A549 (cell line): ENCODE results near the gene MAN2B2. TPM values are rescaled to one million over a fixed set of nuclear protein-coding genes. Genes with fewer than 3 reads are reported as not detected.

ENCODE experiments used
- ATAC-seq, 2 experiments: fragments of 200-7000 bp in 1 of 2; fragments of >200 bp in 1 of 2; cut with Nextera tagmentation in 1 of 2; cut with Tn5 transposase in 1 of 2; 3 replicates each; pipeline versions ENCODE4 v1.8.0 to v1.9.1; 2018 to 2020; ENCODE audit warnings: mild to moderate bottlenecking in 1 of 2, moderate library complexity in 1 of 2
- CTCF ChIA-PET: fragments of 300-600 bp; sonication (Branson Sonifier 250); formaldehyde crosslinking; extraction: SDS; loops from one replicate; lab custom pipeline; 2021; ENCODE audit warnings: antibody characterized with exemption, inconsistent platforms; lab: Yijun Ruan, JAX
- POLR2A ChIA-PET: fragments of 350-600 bp; formaldehyde crosslinking; extraction: SDS; loops from one replicate; lab custom pipeline; 2021; ENCODE audit warnings: antibody characterized with exemption, inconsistent platforms; lab: Yijun Ruan, JAX
- DNase-seq, 2 experiments: peaks; one replicate each; pipeline versions ENCODE4 v3.0.0 to v3.0.0-alpha.2; 2011 to 2016; ENCODE audit warnings: low read depth in 1 of 2, low spot score in 1 of 2
- FAIRE-seq: peaks from 2 replicates; lab custom pipeline; 2011; peaks lifted over from hg19 to GRCh38; lab: Jason Lieb, UNC
- H3K27ac ChIP-seq, 2 experiments: fragments of >200 bp; sonication (Bioruptor Twin); formaldehyde crosslinking; 3 replicates each; pipeline ENCODE4 v1.5.1; 2016 to 2017
- H3K4me1 ChIP-seq: fragments of >200 bp; sonication (Bioruptor Twin); formaldehyde crosslinking; 3 replicates; pipeline ENCODE4 v1.6.1; 2016
- H3K4me2 ChIP-seq: fragments of >200 bp; sonication (Bioruptor Twin); formaldehyde crosslinking; 3 replicates; pipeline ENCODE4 v1.6.1; 2016
- H3K4me3 ChIP-seq: fragments of >200 bp; sonication (Bioruptor Twin); formaldehyde crosslinking; 3 replicates; pipeline ENCODE4 v1.5.1; 2016
- H3K9me3 ChIP-seq: fragments of >200 bp; sonication (Bioruptor Twin); formaldehyde crosslinking; 3 replicates; pipeline ENCODE4 v1.6.1; 2016
- ATOH8 ChIP-seq: fragments of 250-450 bp; sonication (Bioruptor Pico); IDR thresholded peaks from 2 replicates; pipeline ENCODE4 v1.5.0; 2020; ENCODE audit warnings: low read depth, mild to moderate bottlenecking, moderate library complexity
- CEBPB ChIP-seq, 2 experiments: fragments of >200 bp in 1 of 2; sonication (Bioruptor Twin) in 1 of 2; formaldehyde crosslinking in 1 of 2; IDR thresholded peaks; 2 replicates each; pipeline ENCODE4 v1.6.1; 2012 to 2016
- EHF ChIP-seq: fragments of 250-450 bp; sonication (Bioruptor Pico); IDR thresholded peaks from 2 replicates; pipeline ENCODE4 v1.5.0; 2020; ENCODE audit warnings: mild to moderate bottlenecking
- FOSB ChIP-seq: fragments of 250-450 bp; sonication (Bioruptor Pico); IDR thresholded peaks from 2 replicates; pipeline ENCODE4 v1.5.0; 2020; ENCODE audit warnings: mild to moderate bottlenecking, moderate library complexity
- FOSL2 ChIP-seq, 2 experiments: fragments of 450-650 bp in 1 of 2; fragments of >200 bp in 1 of 2; sonication (Bioruptor Twin) in 1 of 2; formaldehyde crosslinking; IDR thresholded peaks; 2 replicates each; pipeline versions ENCODE4 v1.5.0 to v1.6.1; 2016 to 2020; ENCODE audit warnings: mild to moderate bottlenecking in 1 of 2, moderate library complexity in 1 of 2
- HOXB5 ChIP-seq: fragments of 250-450 bp; sonication (Bioruptor Pico); IDR thresholded peaks from 2 replicates; pipeline ENCODE4 v1.5.0; 2020; ENCODE audit warnings: mild to moderate bottlenecking, moderate library complexity
- JUN ChIP-seq, 2 experiments: fragments of >200 bp; sonication (Bioruptor Twin); formaldehyde crosslinking; IDR thresholded peaks; 2 replicates in 1 of 2; 3 replicates in 1 of 2; pipeline ENCODE4 v1.6.1; 2016 to 2017
- JUNB ChIP-seq: fragments of >200 bp; sonication (Bioruptor Twin); formaldehyde crosslinking; IDR thresholded peaks from 2 replicates; pipeline ENCODE4 v1.6.1; 2016
- KDM5A ChIP-seq: fragments of 200-600 bp; sonication (generic); IDR thresholded peaks from 2 replicates; pipeline ENCODE4 v1.6.1; 2016; ENCODE audit warnings: antibody characterized with exemption, mild to moderate bottlenecking
- MAX ChIP-seq: IDR thresholded peaks from 2 replicates; pipeline ENCODE4 v1.6.1; 2012
- NR3C1 ChIP-seq: fragments of >200 bp; sonication (Bioruptor Twin); formaldehyde crosslinking; IDR thresholded peaks from 3 replicates; pipeline ENCODE4 v1.6.1; 2017
- POLR2AphosphoS2 ChIP-seq: conservative IDR thresholded peaks from 2 replicates; pipeline ENCODE4 v1.6.1; 2012; ENCODE audit warnings: low read length, improper control_type of control experiment, inconsistent platforms
- RNF2 ChIP-seq: fragments of 200-600 bp; sonication (generic); IDR thresholded peaks from 2 replicates; pipeline ENCODE4 v1.6.1; 2016; ENCODE audit warnings: low read depth, mild to moderate bottlenecking, antibody characterized with exemption, moderate library complexity, borderline replicate concordance
- WGBS: methylation state at CpG from one replicate; pipeline ENCODE4 v1.1.6; 2017; ENCODE audit errors: missing lambda C conversion rate; 5-methylcytosine and 5-hydroxymethylcytosine counted together
- polyA plus RNA-seq, 4 experiments: library from polyadenylated mRNA; depleted of rRNA in 3 of 4; stranded (reverse); fragments of >200 nt; fragmentation: RNase III in 1 of 4; extraction: RNeasy Plus Mini Kit Qiagen cat#74134 plus additional on column Dnase treatment in 1 of 4; gene quantifications; 2 replicates in 3 of 4; 3 replicates in 1 of 4; pipeline ENCODE4 v1.2.3, GENCODE V29; 2011 to 2017
- TF ChIP-seq, protein P1 (sequence below): fragments of 450-650 bp; IDR thresholded peaks from 2 replicates; pipeline ENCODE4 v1.6.1; 2014; ENCODE audit warnings: antibody characterized with exemption
- TF ChIP-seq, protein P2 (sequence below): fragments of 200-600 bp; sonication (generic); IDR thresholded peaks from 2 replicates; pipeline ENCODE4 v1.6.1; 2016; ENCODE audit warnings: antibody characterized with exemption, mild to moderate bottlenecking, moderate library complexity
- TF ChIP-seq, protein P3 (sequence below): fragments of >200 bp; sonication (Bioruptor Twin); formaldehyde crosslinking; IDR thresholded peaks from 2 replicates; pipeline ENCODE4 v1.6.1; 2016

Gene MAN2B2
- polyA plus RNA-seq, 2 of the 4 experiments (the other 2 are of a cell fraction) = 6.3 to 8.4 TPM

DNA sequence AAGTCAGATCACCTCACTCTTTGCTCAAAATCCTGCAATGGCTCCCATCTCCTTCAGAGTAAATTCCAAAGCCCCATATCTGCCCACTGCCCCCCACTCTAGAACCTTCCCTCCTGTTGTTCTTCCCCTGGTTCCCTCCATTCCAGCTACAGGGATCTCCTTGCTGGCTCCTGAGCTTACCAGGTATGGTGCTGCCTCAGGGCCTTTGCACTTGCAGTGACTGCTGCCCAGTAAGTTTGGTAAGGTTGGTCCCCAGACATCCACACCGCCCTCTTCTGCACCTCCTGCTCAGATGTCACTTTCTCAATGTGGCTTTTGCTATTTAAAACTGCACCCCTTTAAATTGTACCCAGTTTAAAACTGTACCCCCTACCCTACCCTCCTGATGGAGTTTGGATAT, 7.8 kb upstream of the MAN2B2 start:
- TF ChIP-seq RNF2 (no peak), HOXB5 (CRISPR knock-in tag) (no peak), JUNB (no peak)
- ATAC-seq (no peak), DNase-seq (no peak), FAIRE-seq (no peak)
- POLR2A ChIA-PET = no interaction called here
- Histone ChIP-seq H3K4me2 (no peak overlapping the region), H3K27ac (no peak overlapping the region), H3K9me3 (no peaks in the 10 kb centered on the region), H3K4me3 (no peak overlapping the region), H3K4me1 (peaks cover 15% of the 10 kb centered on the region)
- CTCF ChIA-PET = interaction anchor here (1.7 to 1.8 kb wide), 2 partner anchors 19 to 236 kb away, joined by 5 to 8 read pairs; no protein-coding TSS in a partner anchor
- 58% methylated on average over 1 of the region's 1 CpG for WGBS

DNA sequence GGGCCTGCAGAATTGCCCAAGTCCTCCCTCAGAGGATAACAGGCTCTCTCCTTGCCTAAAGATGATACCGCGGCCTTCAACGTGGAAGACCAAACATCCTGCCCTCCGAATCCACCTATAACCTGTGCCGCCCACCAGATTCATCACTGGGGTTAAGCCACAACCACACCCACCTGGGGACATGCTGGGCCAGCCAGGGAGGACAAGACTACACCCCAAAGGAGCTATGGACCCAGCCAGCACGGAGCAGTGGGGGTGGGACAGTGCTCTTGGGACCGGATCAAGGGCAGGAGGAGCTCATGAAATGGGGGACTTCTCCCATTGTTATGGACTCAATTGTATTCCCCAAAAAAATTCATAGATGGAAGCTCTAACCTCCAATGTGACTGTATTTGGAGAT, 6.8 kb upstream of the MAN2B2 start:
- no peak for FAIRE-seq

GRCh38 chr4:6568689-6569332, 6.2 kb upstream of the MAN2B2 start:
- TF ChIP-seq EHF (CRISPR knock-in tag) (no peak), ATOH8 (CRISPR knock-in tag) (no peak), FOSL2 (IDR thresholded peaks at IDR 0.05) (0 out of 2 replicates have a peak, but pooled peaks have one; percentile 17), FOSL2 (CRISPR knock-in tag; IDR thresholded peaks at IDR 0.05) (no peak), POLR2AphosphoS2 (no peak), NR3C1 (no peak), MAX (no peak), FOSB (no peak)
- TF ChIP-seq, protein P1, sequence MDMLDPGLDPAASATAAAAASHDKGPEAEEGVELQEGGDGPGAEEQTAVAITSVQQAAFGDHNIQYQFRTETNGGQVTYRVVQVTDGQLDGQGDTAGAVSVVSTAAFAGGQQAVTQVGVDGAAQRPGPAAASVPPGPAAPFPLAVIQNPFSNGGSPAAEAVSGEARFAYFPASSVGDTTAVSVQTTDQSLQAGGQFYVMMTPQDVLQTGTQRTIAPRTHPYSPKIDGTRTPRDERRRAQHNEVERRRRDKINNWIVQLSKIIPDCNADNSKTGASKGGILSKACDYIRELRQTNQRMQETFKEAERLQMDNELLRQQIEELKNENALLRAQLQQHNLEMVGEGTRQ = no peak
- peak; percentile 69 to 79; a peak in 5 of 6 replicates for ATAC-seq
- WGBS = 40% methylated on average over 12 of the region's 13 CpGs
- Histone ChIP-seq H3K27ac (peak overlapping the region; percentile 52 to 63; a peak in 4 of 6 replicates), H3K4me3 (no peak overlapping the region), H3K9me3 (no peaks in the 10 kb centered on the region), H3K4me2 (peak overlapping the region; percentile 62), H3K4me1 (peaks cover 15% of the 10 kb centered on the region)
- ChIA-PET POLR2A (no interaction called here), CTCF (interaction anchor here (1.2 to 1.8 kb wide), 2 partner anchors 21 to 306 kb away, joined by 4 to 8 read pairs; no protein-coding TSS in a partner anchor)
- FAIRE-seq = no peak
- peak in 1 of 2 experiments; percentile 44 for DNase-seq

More for the DNA sequence above, 6.8 kb upstream of the MAN2B2 start:
- no peak for ATAC-seq
- H3K4me3 ChIP-seq = no peak overlapping the region
- TF ChIP-seq KDM5A (no peak), JUN (IDR thresholded peaks at IDR 0.05) (no peak), CEBPB (IDR thresholded peaks at IDR 0.05) (no peak)
- TF ChIP-seq, protein P2, sequence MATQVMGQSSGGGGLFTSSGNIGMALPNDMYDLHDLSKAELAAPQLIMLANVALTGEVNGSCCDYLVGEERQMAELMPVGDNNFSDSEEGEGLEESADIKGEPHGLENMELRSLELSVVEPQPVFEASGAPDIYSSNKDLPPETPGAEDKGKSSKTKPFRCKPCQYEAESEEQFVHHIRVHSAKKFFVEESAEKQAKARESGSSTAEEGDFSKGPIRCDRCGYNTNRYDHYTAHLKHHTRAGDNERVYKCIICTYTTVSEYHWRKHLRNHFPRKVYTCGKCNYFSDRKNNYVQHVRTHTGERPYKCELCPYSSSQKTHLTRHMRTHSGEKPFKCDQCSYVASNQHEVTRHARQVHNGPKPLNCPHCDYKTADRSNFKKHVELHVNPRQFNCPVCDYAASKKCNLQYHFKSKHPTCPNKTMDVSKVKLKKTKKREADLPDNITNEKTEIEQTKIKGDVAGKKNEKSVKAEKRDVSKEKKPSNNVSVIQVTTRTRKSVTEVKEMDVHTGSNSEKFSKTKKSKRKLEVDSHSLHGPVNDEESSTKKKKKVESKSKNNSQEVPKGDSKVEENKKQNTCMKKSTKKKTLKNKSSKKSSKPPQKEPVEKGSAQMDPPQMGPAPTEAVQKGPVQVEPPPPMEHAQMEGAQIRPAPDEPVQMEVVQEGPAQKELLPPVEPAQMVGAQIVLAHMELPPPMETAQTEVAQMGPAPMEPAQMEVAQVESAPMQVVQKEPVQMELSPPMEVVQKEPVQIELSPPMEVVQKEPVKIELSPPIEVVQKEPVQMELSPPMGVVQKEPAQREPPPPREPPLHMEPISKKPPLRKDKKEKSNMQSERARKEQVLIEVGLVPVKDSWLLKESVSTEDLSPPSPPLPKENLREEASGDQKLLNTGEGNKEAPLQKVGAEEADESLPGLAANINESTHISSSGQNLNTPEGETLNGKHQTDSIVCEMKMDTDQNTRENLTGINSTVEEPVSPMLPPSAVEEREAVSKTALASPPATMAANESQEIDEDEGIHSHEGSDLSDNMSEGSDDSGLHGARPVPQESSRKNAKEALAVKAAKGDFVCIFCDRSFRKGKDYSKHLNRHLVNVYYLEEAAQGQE = no peak
- TF ChIP-seq, protein P3, sequence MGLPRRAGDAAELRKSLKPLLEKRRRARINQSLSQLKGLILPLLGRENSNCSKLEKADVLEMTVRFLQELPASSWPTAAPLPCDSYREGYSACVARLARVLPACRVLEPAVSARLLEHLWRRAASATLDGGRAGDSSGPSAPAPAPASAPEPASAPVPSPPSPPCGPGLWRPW = no peak
- peaks cover 15% of the 10 kb centered on the region for H3K4me1 ChIP-seq
- peak overlapping the region; percentile 62 for H3K4me2 ChIP-seq
- POLR2A ChIA-PET = no interaction called here
- CTCF ChIA-PET = interaction anchor here (1.2 to 1.8 kb wide), 3 partner anchors 20 to 306 kb away, joined by 4 to 8 read pairs (median 5); no protein-coding TSS in a partner anchor
- 87% methylated on average over 7 of the region's 7 CpGs for WGBS
- no peaks in the 10 kb centered on the region for H3K9me3 ChIP-seq
- DNase-seq = no peak
- H3K27ac ChIP-seq = peak overlapping the region; percentile 52 to 63; a peak in 3 of 6 replicates
